GM12892 (cell line): ENCODE results near the gene FAM193A.

Experiments used
- POLR2A ChIP-seq: IDR thresholded peaks from 2 replicates; pipeline ENCODE4 v1.6.1; 2011; ENCODE audit warnings: low read depth, low read length, control low read depth
- TAF1 ChIP-seq: IDR thresholded peaks from 2 replicates; pipeline ENCODE4 v1.6.1; 2011; ENCODE audit warnings: low read depth, mild to moderate bottlenecking, control low read depth, low read length, borderline replicate concordance

- TF ChIP-seq POLR2A (no peak), TAF1 (no peak)
These were observed 110.1 kb downstream of the FAM193A start for GRCh38 chr4:2646396-2647149.
